GM12891 (cell line): Measurements from ENCODE around the gene ANO9.

ENCODE experiments used
- POLR2AphosphoS5 ChIP-seq: IDR thresholded peaks from 2 replicates; pipeline ENCODE4 v1.6.1; 2011; ENCODE audit warnings: low read depth, low read length, control low read depth
- TAF1 ChIP-seq: IDR thresholded peaks from 2 replicates; pipeline ENCODE4 v1.6.1; 2011; ENCODE audit warnings: low read depth, low read length, control low read depth

- TF ChIP-seq POLR2AphosphoS5: no peak
- no peak for TF ChIP-seq TAF1
Observed at GRCh38 chr11:477052-477715, 35.4 kb upstream of the ANO9 start.
